HG02610 (cell line): ENCODE results near the gene PCBP3.

Experiments
- ATAC-seq: cut with Tn5 transposase; IDR thresholded peaks from one replicate; pipeline ENCODE4 v1.9.1; 2021; ENCODE audit warnings: mild to moderate bottlenecking, moderate library complexity; ENCODE audit not compliant: unreplicated experiment

PCBP3 gene

DNA sequence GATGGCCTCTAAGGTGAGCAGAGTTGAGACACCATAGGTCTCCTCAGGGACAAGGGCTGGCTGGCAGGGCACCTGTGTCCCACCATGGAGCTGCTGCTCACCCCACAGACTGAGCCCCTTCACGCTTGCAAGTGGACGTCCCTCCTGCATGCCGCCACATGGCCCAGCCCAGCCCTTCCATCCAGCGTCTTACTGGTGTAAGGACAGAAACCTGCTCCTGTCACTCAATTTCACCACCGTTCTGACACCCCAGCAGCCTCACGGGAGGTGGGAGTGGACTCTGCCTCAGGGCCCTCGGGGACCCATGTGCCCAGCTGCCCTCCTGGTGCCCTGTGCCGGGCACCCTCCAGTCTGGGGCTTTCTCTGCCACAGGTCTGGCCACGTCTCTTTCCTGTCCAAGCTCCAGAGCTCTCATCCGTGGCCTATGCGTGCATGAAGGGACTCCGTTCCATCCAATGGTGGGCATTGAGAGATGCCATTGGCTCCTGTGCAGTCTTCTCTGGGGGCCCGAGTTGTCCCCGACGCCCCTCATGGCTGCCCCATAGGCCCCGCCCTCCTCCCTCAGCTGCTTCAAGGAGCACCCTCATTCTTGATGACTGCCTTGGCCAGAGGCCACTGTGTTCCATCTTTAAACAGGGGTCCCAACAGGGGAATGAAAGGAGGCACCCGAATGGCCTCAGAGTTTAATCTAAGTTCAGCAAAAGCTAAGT lies 295.4 kb downstream of the PCBP3 start:
- ATAC-seq = no peak

DNA sequence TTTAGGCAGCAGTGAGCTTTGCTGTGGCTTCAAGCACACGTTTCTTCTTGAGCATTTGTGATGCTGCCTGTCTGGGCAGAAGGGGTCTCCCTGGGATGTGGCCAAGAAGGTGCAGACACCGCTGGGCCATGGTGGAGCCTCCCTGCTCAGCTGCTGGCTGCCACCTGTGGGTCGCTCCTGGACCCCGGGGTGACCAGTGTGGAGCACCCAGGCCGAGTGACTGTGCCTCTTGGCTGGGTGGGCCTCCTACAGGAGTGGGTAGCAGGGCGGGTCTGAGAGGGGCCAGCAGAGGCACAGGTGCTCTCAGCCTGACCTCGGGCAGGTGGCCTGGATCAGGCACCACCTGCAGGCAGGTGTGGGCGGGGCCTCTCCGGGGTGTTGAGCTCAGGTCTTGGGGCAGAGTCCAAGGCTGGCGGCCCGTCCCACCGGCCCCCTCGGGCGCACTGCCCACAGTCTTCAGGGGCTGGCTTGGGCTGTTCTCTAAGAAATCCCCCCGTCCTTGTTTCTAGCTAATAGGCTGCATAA lies 296.1 kb downstream of the PCBP3 start:
- no peak for ATAC-seq

DNA sequence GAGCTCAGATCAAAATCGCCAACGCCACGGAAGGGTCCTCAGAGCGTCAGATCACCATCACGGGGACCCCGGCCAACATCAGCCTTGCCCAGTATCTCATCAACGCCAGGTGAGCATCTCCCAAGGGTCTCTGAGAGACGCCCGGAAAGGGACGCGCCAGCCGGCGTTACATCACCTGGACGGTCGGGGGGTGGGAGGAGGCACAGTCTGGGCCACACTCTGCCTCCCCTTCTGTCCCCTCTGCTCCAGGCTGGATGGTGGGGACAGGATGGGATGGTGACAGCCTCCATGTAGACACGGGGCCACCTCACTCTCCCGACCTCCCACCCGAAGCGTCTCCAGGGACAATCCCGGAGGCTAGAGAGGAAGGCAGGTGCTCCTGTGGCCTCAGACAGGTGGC lies 296.6 kb downstream of the PCBP3 start:
- no peak for ATAC-seq

DNA sequence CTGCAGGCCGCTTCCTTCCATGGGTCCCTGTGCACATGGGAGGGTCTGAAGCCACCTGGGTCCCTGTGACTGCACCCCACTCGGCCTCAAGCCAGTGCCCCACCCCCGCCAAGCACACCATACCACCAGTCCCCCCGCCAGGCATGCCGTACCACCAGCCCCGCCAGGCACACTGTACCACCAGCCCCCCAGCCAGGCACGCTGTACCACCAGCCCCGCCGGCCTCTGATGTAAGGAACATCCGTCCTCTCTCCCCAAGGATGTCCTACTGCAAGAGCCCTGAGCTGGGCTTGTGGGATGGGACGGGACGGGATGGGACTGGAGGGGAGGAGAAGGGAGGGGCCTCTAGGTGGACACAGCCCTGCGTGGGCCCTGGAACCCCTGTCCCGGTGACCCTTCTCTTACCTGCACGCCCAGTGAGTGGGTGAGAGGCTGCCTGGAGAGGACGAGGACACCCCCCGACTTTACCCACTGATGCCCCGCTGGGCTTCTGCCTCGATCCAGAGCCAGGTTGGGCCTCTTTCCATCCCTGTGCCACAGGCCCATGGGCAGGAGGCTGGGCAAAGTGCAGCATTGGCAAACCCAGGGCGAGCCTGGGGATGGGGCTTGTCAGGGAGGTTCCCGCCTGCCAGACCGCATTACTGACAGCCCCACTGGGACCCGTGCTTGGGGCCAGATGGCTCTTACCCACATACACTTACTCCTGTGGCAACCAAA lies 297.3 kb downstream of the PCBP3 start:
- ATAC-seq = no peak

DNA sequence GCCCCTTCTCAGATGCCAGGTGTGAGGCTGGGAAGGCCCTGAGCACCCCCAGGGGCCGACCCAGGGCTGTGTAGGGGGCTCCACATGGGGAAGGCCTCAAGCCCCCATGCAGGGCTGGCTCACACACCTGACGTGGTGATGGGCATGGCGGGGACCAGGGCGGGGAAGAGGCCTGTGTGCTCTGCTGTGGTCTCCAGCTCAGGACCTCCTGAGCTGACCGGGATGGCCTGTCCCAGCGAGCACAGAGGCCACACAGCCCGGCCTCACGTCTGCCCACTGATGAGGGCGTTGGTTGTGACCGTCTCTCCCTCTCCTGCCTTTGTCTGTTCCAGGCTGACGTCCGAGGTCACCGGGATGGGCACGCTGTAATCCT lies 297.8 kb downstream of the PCBP3 start:
- ATAC-seq = no peak

DNA sequence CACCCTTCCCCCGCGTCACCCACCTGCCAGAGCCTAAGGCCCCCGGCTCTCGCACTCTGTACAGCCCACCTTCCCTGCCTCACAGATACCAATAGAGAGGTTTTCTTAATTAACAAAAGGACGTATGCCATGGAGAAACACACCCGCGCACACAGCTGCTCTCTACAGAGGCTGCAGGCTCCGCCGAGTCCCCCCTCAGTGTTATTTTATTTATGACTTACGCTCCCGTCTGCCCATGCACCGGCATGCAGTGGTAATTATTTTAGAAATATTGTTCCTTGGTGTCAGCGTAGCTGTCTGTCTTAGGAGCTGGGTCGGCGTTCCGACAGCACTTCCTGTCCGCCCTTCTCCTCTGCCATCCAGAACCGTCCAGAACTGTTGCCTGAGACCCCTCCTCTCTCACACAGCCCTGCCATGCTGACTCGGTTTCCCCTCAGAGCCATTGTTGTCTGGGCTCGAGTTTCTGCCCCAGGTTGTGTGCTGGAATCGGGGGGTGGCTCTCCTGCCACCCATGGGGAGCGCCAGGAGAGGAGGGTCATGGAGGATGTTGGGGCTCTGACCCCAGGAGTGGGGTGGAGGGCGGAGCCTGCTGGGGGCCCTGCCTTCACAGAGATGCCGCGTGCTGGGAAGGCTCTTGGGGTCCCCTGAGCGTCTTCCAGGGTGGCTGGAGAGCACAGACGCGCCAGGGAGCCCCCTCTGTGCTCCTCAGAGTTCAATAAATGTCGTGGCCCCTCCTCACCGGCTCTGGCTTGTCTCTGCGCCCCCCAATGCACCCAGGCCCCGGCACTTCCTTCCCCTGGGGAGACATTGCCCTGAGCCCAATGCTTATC lies 298.4 kb downstream of the PCBP3 start:
- ATAC-seq = no peak

DNA sequence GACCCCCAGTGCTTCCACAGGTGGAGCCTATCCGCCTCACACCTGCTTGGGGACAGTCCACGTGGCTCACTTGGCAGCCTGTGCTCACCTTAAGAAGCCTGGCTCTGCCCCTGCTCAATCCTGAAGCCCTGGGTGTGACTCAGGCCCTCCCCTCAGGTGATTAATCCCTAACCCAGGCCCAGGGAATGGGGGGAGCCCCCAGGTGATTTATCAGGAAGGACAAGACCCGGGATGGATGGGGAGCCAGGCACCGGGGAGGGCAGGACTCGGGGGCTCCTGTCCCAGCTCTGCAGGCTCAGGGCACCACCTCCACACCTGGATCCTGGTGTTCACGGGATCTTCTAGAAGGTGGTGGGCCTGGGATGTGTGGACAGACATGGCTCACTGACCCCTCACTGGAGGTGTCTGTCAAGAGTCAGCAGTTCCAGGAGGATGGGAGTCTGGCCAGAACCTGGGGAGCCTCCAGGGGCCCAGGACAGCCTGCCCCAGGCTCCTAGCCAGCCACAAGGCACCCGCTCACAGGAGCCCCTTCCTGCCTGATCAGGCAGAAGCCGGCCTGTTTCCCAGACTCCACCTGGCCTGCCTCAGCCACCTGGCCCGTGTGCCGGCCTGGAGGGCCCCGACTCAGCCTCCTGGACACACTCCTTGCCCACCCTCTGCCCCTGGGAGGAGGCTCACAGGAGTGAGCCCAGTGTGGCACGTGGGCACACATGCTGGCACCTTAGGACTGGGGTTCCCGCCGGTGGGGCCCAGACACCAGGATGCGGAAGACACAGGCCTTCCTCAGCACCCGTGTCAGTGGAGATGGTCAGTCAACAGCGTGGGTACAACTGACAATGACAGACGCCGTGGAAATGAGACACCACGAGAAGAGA lies 299.5 kb downstream of the PCBP3 start:
- no peak for ATAC-seq

DNA sequence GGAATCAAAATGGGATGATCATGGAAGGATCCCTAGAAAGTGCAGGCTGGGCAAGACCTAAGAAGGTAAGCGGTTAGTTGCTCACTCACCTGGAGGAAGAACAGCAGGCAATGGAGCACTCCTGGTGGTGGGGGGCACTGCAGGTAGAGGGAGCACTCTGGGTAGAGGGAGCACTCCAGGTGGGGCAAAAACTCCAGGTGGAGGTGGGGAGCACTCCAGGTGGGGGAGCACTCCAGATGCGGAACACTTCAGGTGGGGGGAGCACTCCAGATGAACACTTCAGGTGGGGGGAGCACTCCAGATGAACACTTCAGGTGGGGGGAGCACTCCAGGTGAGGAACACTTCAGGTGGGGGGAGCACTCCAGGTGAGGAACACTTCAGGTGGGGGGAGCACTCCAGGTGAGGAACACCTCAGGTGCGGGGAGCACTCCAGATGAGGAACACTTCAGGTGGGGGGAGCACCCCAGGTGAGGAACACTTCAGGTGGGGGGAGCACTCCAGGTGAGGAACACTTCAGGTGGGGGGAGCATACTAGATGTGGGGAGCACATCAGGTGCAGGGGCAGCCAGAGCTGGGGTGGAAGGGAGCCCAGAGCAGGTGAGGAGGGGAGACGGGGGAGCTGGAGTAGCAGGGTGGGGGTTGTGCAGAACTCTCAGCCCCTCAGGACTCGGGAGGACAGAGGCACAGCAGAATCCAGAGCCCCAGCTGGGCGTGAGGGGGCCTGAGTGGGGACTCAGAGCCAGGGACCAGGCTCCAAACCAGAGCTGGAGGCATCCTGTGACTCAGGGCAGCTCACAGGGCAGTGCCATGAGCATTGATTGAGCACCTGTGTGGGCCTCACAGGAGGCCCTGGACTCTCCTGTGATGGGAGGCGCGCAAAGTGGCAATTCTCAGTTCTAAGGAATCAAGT lies 300.4 kb downstream of the PCBP3 start:
- no peak for ATAC-seq

DNA sequence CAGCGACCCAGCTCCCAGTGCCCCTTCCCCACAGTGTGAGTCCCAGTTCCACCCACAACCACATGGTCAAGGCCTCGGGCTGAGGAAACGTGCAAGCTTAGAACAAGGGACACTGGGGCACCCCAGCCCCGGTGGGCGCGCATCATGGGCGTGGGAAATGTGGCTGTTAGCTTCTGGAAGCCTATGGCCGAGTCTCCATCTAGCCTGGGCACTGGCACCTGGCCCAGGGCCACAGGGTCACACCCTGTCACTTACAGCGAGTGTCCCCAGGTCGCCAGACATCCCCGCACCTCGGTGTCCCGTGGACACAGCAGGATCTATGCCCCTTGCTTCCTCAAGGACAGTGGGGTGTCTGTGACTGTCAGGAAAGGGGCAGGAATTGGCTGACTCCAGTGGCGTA lies 301.1 kb downstream of the PCBP3 start:
- no peak for ATAC-seq

DNA sequence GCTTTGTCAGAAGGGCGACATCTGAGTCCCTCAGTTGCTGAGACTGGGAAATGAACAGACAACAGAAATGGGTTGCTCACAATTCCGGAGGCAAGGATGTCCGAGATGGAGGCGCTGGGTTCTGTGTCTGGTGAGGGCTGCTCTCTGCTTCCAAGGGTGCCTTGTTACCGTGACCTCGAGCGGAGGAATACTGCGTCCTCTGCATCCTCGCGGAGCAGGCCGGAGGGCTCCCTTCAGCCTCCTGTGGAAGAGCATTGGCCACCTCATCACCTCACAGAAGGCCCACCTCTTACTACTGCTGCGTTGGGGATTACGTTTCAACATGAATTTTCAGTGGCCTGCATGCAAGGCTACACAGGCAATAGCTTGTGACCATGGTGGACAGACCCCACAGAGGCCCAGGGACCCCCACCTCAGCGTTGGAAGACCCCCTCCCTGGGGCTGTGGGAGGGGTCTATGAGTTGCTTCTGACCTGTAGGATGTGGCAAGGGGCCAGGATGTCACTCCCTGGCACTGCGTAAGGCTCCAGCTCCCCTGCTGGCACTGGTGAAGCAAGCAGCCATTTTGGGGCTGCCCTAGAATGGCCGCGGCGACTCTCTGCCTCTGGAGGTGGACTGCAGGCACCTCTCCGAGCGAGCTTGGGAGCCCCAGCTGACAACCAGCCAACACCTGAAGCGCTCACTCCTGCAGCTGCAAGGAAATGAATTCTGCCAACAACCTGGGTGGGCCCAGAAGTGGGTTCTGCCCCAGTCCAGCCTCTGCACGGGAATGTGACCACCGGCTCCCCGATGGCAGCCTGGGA lies 301.7 kb downstream of the PCBP3 start:
- no peak for ATAC-seq

DNA sequence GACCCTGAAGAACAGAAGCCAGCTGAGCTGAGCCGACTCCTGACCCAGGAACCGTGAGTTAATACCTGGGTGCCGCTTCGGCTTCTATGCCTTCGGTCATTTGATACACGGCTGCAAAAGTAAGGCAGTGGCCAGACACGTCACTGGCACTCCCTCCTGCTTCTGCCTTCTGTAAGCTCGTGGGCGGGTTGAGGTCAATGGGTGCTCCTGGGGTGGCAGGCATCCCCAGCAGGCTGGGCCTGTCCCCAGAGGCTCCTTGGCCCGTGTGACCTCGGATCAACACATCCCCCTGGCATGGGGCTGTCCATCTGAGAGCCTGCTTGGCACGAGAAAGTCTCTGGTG lies 302.3 kb downstream of the PCBP3 start:
- ATAC-seq = no peak

DNA sequence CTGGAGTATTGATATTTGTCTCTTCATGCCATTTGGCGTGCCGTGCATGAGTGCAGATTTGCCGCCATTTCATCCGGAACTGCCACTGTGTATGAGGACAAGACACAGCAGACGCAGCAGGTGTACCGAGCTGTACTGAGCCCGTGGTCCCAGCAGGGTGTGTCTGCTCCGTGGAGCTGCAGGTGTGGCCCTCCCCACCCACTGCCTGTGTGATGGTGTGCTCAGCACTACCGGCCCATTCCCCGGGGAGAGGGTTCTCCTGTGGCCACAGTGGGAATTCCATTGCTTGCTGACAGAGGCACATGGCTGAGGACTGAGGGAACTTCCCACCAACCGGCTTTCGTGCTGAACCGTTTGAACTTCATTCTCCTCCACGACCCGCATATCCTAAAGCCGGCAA lies 303.8 kb downstream of the PCBP3 start:
- ATAC-seq = no peak

DNA sequence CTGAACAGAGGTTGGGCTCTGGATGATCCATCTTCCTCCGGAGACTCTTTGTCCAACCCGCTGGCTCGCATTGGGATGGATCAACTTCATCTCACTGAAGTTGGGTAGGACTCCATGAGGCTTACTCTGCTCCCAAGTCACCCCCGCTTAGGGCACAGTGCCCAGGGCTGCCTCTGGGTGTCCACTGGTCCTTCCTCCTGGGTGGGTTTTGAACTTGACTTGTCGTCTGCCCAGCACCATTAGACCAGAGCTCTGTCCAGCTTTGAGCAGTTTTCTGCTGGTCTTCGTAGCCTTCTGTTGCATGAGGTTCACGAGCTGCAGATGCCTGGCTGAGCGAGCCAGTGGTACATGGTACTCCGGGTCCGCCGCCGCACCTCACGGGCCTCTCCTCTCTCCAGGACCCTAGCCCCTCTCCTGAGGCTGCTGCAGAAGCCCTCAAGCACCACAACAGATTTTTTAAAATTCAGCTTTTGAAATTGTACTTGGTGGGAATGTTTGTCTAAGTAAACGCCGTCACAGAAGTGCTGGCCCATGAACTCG lies 304.3 kb downstream of the PCBP3 start:
- ATAC-seq = no peak

DNA sequence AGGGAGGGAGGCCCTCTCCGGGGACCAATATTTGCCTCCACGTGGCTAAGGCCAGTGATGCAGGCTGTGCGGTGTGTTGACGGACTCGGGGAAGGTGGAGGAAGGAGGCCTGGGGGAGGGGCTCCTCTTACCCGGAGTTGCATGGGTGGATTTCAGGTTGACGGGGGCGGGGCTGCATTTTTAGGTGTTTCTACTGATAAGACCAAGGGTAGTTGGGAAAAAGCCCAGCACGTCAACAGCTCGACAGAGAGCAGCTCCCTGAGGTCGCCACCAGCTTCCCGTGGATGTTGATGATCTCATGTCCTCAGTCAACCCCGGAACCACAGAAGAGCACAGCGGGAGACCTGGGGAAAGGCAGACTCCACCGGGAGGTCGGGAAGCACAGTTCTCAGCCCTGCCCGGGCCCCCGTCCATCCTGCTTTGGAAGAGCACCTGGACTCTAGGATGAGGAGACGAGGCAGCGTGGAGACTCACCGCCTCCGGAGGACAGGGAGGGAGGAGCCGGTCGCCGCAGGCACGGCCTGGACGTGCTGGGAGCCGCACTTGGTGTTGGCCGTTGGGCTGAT lies 305.1 kb downstream of the PCBP3 start:
- no peak for ATAC-seq

DNA sequence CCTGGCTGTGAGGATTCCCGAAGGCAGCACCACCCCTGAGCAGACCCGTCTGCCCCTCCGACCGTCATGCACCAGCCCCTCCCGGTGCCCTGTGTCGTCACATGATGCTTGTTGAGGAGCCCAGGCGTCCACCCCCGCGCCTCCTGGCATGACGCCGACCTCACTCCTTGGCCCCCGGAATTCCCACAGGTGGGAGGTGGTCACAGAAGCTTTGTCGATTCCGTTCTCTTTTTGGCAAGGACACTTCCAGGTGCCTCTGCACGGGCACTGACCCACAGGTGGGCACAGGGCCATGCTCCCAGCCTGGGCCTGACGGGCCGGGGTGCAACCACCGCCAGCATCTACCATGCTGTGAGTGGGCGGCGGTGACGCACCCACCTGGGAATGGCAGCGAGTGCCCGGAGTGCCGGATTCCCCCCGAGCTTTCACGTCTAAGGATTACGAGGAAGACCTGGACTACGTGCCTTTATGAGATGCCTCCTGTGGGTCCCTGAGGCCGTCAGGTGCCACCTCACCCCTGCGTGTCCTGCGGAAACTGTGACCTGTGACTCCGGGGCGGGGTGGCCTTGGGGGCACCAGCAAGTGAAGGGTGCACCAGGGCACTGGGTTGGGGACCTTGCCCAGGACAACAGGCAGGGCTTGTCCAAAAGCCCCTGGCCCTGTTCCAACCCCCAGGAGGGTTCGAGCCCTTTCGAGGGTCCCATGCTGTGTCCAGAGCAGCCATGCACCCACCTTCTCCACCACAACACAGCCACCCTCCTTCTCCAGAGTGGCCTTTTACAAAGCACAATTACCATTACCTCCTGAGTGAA lies 306.6 kb downstream of the PCBP3 start:
- ATAC-seq = no peak

DNA sequence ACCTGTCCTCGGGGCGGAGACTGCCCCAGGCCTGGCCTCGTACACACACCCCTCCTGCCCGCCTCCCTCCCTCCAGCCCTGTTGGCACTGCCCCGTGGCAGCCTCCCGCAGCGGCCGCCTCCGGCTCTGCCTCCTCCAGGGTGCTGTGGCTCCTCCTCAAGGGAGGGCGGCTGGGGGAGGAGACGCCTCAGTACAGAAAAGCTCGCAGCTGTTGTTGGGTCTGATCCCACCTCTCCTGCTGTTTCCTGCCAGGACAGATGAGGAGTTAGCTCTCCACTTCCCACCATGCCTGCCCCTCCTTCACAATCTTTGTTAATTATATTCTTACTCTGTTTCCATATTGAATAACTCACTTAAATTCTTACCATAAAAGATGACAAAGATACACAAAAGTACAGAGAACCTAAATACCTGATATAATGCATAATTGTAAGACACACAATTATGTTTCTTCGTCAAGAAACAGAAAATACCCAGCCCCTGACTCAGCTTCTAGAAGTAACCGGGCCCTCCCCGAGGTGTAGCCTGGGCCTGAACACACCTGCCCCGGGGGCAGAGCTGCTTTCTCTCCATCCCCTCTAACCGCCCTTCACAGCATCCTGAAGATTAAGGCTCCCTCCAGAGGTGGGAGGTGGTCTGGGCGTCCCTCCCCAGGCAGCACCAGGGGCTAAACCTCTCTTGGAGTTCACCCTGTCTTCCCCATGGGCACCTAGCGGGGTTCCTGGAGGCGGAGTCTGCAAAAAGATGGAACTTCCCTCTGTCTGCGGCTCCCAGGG lies 307.4 kb downstream of the PCBP3 start:
- ATAC-seq = no peak

DNA sequence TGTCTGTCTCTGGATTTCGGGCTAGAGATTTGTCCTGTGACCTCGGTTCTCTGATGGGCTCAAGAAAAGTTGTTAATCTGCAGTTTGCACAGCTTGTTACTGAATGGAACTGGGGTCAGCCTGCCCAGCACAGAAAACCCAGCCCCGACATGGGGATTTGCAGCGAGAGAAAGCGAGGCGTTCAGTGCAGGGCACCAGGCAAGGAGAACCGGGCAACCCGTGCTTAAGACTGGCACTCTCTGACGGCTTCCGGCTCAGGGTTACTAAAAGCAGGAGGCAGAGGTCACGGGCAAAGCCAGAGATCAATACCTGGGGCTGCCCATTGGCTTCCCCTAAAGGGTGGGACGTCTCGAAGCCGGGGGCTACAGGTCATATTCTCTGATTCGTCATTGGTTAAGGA lies 308.2 kb downstream of the PCBP3 start:
- ATAC-seq = no peak
